ENCODE data around the gene RARB. TPM values are rescaled to one million over a fixed set of nuclear protein-coding genes. Genes with fewer than 3 reads are reported as not detected.

RARB gene
- total and polyA plus RNA-seq, 9 of the 15 experiments (the other 6 are each of a cell fraction or from before 2014, with no cell fraction given) = 0.15 to 1.3 (median 0.27) TPM

DNA sequence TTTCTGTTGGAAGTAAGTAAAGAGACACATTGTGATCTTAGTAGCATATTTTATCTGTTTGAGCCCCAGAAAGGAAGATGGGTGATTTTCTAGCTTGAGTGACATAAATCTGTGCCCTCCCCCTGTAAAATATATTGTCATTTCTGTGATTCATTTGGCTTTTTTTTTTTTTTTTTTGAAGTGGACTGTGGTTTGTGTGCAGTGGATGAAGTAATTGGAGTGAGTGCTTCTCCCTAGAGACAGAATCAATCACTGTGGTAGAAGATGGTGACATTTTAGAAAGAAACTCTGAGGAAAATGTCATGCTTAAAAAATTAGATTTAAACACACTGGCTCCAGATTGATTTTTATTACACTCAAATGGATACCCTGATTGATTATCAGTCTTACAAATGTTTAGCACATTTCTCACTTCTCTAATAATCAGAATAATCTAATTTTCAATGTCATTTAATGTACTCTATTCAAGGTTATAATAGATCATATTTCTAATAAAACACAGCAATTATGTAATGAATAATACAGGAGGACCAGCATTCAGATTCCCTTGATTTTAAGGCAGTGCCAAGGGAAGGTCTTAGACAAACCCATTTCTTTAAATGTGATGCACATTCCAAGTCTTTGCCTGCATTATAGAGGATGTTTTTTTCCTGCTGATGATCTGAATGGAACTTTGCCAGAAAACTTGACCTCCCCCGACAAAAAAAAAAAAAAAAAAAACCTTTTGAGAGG, 120.0 kb downstream of the RARB start (continued):
- TF ChIP-seq RAD51 (IDR thresholded peaks at IDR 0.05; ENCODE audit: borderline replicate concordance, low read depth) = no peak
- TF ChIP-seq ZNF830 (CRISPR knock-in tag; IDR thresholded peaks at IDR 0.05) = no peak
- no peak for TF ChIP-seq PHB (CRISPR knock-in tag; IDR thresholded peaks at IDR 0.05)
- no peak for TF ChIP-seq ELF2 (CRISPR knock-in tag; IDR thresholded peaks at IDR 0.05)
- TF ChIP-seq DMBX1 (CRISPR knock-in tag; IDR thresholded peaks at IDR 0.05; ENCODE audit: borderline replicate concordance) = no peak
- no peak for TF ChIP-seq MCM2 (IDR thresholded peaks at IDR 0.05; ENCODE audit: low read depth)
- no peak for TF ChIP-seq KLF10 (CRISPR knock-in tag; IDR thresholded peaks at IDR 0.05)

DNA sequence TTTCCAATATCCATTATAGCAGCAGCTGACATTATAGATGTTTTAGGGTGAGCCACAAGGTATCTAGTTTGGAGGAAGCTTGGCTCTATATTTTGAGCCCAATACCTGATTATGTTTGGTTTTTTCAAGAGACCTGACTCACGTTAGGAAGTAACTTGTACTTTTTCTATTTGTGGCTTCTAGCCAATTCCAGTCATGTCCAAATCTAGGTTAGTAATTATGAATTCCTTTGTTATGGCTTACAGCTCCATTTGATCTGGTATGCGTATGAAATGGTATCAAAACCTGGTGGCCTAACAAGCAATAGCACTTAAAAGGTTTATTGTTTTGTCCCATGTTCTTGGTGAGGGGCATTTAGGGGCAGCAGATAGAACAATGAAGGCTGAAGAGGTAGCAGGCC, 120.8 kb downstream of the RARB start:
- BruUV-seq (replicated peaks) = no TSS peak
- 3% methylated on average over 2 of the region's 2 CpGs for WGBS (ENCODE audit: insufficient coverage, low coverage, missing lambda C conversion rate)
- TF ChIP-seq, protein P1, sequence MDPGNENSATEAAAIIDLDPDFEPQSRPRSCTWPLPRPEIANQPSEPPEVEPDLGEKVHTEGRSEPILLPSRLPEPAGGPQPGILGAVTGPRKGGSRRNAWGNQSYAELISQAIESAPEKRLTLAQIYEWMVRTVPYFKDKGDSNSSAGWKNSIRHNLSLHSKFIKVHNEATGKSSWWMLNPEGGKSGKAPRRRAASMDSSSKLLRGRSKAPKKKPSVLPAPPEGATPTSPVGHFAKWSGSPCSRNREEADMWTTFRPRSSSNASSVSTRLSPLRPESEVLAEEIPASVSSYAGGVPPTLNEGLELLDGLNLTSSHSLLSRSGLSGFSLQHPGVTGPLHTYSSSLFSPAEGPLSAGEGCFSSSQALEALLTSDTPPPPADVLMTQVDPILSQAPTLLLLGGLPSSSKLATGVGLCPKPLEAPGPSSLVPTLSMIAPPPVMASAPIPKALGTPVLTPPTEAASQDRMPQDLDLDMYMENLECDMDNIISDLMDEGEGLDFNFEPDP (CRISPR knock-in tag; IDR thresholded peaks at IDR 0.05) = no peak
- TF ChIP-seq ATF7 (IDR thresholded peaks at IDR 0.05) (no peak), GABPA (tag; conservative IDR thresholded peaks at IDR 0.05; ENCODE audit: low read depth) (no peak), ZNF766 (CRISPR knock-in tag; conservative IDR thresholded peaks at IDR 0.05) (no peak), SOX6 (IDR thresholded peaks at IDR 0.05) (no peak), MXI1 (IDR thresholded peaks at IDR 0.05; ENCODE audit: low read depth, low read length) (no peak), PRPF4 (IDR thresholded peaks at IDR 0.05; ENCODE audit: insufficient read depth, low read depth, low read length, poor library complexity, severe bottlenecking) (no peak), COPS2 (conservative IDR thresholded peaks at IDR 0.05) (no peak)
- TF ChIP-seq, protein P2, sequence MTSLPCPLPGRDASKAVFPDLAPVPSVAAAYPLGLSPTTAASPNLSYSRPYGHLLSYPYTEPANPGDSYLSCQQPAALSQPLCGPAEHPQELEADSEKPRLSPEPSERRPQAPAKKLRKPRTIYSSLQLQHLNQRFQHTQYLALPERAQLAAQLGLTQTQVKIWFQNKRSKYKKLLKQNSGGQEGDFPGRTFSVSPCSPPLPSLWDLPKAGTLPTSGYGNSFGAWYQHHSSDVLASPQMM (CRISPR knock-in tag; IDR thresholded peaks at IDR 0.05) = no peak
- TF ChIP-seq, protein P3, sequence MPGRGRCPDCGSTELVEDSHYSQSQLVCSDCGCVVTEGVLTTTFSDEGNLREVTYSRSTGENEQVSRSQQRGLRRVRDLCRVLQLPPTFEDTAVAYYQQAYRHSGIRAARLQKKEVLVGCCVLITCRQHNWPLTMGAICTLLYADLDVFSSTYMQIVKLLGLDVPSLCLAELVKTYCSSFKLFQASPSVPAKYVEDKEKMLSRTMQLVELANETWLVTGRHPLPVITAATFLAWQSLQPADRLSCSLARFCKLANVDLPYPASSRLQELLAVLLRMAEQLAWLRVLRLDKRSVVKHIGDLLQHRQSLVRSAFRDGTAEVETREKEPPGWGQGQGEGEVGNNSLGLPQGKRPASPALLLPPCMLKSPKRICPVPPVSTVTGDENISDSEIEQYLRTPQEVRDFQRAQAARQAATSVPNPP (IDR thresholded peaks at IDR 0.05; ENCODE audit: borderline replicate concordance, insufficient read depth, insufficient read length) = no peak
- TF ChIP-seq, protein P4, sequence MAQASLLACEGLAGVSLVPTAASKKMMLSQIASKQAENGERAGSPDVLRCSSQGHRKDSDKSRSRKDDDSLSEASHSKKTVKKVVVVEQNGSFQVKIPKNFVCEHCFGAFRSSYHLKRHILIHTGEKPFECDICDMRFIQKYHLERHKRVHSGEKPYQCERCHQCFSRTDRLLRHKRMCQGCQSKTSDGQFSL (CRISPR knock-in tag; IDR thresholded peaks at IDR 0.05) = no peak
- TF ChIP-seq, protein P4 (tag; IDR thresholded peaks at IDR 0.05) = no peak

More for the DNA sequence above, 120.8 kb downstream of the RARB start:
- Histone ChIP-seq H3K4me3 (no peak overlapping the region), H3K9me1 (ENCODE audit: control insufficient read depth, insufficient read depth, low read length) (no peaks in the 10 kb centered on the region), H3K36me3 (ENCODE audit: control insufficient read depth, insufficient read depth, low read length) (no peaks in the 10 kb centered on the region), H3K27me3 (ENCODE audit: control insufficient read depth in 2 of 2, insufficient read depth in 2 of 2, low read length in 2 of 2) (peaks cover 0 to 14% of the 10 kb centered on the region in 2 experiments; a peak in 2 of 5 replicates), H2AFZ (ENCODE audit: low read depth, low read length) (no peak overlapping the region), H3K27ac (ENCODE audit: extremely low read depth, low read depth, low read length) (no peak overlapping the region), H3K4me2 (ENCODE audit: insufficient read depth, low read length) (no peak overlapping the region), H3K79me2 (ENCODE audit: control insufficient read depth, insufficient read depth, low read length) (no peaks in the 10 kb centered on the region), H3K9me3 (replicated peaks; ENCODE audit: control insufficient read depth, insufficient read depth, low read depth, low read length) (no peaks in the 10 kb centered on the region), H3K9ac (ENCODE audit: insufficient read depth in 1 of 2, low read depth in 2 of 2, low read length in 2 of 2) (no peak overlapping the region), H4K20me1 (replicated peaks; ENCODE audit: control insufficient read depth, insufficient read depth, low read length) (no peaks in the 10 kb centered on the region), H3K4me1 (replicated peaks in 1 of 2; ENCODE audit: control insufficient read depth in 2 of 2, insufficient read depth in 2 of 2, low read length in 2 of 2) (no peaks in the 10 kb centered on the region)
- ChIA-PET CTCF (ENCODE audit: low intra/inter-chr PET ratio) (interaction anchor here (0.7 kb wide), 1 partner anchor 882 kb away, joined by 4 read pairs; no protein-coding TSS in a partner anchor), POLR2A (interaction anchor here (0.6 kb wide), 1 partner anchor 349 kb away, joined by 3 read pairs; no protein-coding TSS in a partner anchor)
- DNase-seq (ENCODE audit: extremely low read depth in 1 of 4, low spot score in 3 of 4) (no peak), FAIRE-seq (no peak), ATAC-seq (no peak)
- intact Hi-C loops (cut with micrococcal nuclease) (no loop called here), in situ Hi-C loops (cut with MboI) (no loop called here)

Measured in K562 (cell line).